Epidermal melanocyte (primary cell): ENCODE measurements around the gene PDZD7.

ENCODE experiments used
- DNase-seq: peaks from one replicate; pipeline ENCODE4 v3.0.0; 2011; ENCODE audit warnings: low spot score; ENCODE audit not compliant: insufficient read length

Gene PDZD7

DNA sequence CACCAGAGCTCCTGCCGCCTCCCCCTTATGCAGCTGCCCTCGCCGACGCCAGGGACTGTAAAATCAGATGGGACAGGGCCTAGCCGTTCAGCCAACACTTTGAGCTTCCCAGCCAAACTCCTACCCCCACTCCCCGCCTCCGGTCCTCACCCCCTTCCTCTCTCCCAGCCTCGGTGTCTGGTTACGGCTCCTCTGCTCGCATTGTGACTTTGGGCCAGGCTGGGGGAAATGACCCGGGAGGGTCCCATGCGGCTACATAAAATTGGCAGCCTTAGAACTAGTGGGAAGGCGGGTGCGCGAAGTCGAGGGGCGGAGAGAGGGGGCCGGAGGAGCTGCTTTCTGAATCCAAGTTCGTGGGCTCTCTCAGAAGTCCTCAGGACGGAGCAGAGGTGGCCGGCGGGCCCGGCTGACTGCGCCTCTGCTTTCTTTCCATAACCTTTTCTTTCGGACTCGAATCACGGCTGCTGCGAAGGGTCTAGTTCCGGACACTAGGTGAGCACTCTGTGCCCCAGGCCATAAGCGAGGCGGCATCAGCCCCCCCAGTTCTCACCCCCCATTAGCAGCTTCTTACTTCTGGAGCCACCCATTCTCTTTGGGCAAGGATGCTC lies 30.8 kb upstream of the PDZD7 start, which contains the start of gene KAZALD1:
Gene KAZALD1, plus strand, starts transcription at position 366 of the 608 bp plus-strand sequence. CDS start 604 bp downstream, outside the sequence.
- no peak for DNase-seq

DNA sequence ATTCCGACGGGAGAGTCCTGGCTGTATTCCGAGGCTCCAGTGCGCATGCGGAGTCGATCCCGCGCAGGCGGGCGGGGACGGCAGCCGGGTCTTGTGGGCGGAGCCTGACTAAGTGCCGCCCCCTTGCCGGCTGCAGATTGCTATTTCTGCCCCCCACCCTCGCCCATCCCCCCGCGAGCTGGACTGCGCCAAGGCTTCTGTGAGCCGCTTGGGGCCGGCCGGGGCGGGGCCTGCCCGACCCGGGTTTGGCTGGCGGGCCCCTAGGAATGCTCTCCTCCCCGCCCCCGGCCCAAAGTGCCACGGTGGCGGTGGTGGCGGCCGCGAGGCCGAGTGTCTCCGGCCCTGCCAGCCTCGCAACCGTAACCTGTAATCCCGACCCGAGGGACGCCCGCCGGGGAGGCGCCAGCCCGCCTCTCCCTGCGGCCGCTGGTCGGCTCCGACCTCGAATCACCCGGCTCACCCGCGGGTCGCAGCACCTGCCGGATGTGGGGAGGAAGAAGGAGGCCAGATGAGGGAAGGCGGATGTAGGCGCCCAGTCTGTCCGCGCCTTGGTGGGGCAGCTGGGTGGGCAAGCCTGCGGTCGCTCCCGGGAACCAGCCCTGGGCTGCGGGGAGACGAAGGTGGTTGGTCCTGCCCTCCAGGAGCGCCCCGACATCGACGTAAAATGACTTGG lies 30.2 kb upstream of the PDZD7 start:
- peak; percentile 97 for DNase-seq

DNA sequence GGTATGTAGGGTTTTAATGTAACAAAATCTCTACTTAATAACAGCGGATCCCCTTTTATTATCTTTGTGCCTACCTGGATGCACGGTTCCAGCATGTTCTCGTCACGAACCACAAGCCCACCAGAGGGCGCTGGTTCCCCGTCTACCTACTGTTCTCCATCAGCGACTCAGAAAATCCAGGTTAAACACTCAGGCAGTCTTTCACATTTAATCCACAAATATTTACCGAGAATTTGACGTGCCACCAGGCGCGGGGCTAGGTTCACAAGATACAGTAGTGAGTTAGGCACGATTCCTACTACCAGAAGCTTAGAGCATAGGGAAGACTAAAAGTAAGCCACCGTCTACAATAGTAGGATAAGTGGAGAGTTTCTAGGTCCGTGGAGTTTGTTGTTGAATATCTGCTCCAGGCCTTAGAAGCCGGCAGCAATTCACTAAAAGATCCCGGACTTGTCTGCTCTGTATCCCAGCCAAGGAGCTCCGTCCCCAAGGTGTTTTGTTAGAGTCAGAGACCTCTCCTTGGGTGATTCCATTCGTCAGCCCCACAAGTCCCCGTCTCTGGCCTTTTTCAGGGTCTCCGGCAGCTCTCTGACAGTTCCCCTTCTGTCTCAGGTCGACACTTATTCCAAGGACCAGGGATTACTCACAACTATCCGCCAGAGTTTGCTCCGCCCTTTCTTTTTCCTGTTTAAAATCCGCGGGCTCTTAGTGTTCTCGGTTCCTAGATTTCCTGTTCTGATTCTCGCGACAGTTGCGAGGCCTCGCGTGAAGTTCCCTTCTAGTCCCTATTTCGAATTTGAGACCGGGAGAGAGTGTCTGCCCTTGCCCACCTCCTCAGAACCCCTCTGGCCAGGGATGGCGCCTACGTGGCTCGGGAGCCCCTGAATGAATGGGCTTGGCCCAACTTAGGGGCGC lies 29.4 kb upstream of the PDZD7 start:
- DNase-seq, result peak; percentile 93

DNA sequence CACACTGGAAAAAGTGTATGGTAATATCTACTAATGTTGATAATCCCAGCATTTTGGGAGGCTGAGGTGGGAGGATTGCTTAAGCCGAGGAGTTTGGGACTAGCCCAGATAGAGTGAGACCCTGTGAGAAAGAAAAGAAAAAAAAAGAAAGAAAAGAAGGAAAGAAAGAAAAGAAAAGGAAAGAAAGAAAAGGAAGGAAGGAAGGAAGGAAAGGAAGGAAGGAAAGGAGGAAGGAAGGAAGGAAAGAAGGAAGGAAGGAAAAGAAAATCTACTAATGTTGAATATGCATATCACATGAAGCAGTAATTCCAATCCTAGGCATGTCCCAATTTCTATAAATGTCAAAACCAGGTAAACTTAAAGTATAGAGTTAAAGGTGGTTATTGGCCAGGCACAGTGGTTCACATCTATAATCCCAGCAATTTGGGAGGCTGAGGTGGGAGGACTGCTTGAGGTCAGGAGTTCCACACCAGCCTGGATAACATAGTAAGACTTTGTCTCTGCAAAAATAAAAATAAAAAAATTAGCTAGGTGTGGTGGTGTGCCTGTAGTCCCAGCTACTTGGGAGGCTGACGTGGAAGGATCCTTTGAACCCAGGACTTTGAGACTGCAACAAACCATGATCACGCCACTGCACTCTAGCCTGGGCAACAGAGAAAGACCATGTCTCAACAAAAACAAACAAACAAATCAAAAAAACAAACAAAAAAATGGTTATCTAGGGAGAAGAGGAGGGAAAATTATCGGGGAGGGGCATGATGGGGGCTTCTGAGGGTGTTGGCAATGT lies 25.6 kb upstream of the PDZD7 start:
- no peak for DNase-seq

DNA sequence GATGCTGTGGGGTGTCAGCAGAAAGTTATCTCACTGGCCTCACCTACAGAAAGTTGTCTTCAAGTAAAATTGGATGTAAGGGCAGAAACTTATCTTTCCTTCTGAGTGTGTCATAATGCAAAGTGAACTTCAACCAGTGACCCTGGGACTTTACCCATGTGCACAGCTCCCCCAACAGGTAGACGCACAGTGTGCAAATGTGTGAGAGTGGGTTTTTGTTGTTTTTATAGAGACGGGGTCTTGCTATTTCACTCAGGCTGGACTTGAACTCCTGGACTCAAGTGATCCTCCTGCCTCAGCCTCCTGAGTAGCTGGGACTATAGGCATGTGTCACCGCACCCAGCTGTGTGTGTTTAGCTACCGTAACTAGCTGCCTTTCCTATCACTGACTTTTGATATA lies 24.5 kb upstream of the PDZD7 start:
- DNase-seq, result no peak

DNA sequence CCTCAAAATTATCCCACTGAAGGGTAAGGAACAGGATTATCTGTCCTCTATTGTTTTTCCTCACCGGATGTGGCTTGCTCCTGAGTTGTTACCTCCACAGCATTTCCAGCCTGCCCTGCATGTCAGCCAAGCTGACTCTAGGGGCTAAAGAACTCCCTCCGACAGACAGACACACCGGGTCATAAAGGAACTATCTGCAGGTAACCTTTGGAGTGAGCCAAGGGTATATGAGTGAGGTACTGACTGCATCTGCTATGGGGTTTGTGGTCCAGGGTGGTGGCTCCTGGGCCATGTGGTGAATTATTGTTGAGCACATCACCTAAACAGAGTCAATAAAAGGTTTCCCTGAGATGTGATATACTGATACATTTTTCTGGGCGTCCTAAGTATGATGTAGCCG lies 23.9 kb upstream of the PDZD7 start:
- DNase-seq, result no peak

DNA sequence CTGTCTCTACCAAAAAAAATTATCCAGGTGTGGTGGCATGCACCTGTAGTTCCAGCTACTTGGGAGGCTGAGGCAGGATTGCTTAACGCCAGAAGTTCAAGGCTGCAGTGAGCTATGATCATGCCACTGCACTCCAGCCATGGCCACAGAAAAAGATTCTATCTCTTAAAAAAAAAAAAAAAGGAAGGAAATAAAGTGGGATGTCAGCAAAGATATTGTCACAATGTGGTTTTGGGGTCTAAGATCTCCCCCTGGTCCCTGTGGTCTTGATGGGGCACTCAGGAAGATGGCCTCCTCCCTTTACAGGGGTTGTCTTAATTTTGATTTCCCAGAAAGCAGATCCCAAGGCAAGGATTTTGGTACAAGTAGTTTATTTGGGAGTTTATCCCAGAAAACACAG lies 23.4 kb upstream of the PDZD7 start:
- DNase-seq, result no peak

DNA sequence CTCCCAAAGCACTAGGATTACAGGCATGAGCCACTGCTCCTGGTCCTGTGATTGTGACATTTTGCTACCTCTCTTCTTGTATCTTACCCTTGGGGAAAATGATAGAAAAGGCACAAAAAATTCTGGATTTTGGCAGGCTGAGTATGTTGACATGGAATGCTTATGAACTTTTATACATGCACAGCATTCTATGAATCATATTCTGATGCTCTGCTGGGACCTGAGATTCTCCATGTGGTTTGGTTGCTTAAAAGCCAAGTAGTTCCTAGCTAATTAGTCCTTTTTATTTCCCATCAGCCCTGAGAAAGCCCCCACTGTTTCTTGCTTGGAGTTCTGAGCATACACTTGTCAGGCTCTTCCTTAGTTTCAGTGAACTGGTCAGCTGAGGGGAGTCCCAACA lies 22.6 kb upstream of the PDZD7 start:
- DNase-seq, result no peak

DNA sequence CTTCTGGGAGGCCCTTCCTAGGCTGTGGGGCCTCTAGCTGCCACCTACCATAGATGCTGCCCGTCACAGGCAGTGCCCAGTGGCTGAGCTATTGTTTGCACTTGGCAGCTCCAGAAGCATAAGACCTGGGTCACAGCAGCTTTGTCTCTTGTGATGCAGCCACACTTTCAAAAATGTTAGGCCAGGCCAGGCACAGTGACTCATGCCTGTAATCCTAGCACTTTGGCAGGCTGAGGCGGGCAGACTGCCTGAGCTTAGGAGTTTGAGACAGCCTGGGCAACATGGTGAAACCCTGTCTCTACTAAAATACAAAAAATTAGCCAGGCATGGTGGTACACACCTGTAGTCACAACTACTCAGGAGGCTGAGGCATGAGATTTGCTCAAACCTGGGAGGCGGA lies 21.4 kb upstream of the PDZD7 start:
- no peak for DNase-seq

DNA sequence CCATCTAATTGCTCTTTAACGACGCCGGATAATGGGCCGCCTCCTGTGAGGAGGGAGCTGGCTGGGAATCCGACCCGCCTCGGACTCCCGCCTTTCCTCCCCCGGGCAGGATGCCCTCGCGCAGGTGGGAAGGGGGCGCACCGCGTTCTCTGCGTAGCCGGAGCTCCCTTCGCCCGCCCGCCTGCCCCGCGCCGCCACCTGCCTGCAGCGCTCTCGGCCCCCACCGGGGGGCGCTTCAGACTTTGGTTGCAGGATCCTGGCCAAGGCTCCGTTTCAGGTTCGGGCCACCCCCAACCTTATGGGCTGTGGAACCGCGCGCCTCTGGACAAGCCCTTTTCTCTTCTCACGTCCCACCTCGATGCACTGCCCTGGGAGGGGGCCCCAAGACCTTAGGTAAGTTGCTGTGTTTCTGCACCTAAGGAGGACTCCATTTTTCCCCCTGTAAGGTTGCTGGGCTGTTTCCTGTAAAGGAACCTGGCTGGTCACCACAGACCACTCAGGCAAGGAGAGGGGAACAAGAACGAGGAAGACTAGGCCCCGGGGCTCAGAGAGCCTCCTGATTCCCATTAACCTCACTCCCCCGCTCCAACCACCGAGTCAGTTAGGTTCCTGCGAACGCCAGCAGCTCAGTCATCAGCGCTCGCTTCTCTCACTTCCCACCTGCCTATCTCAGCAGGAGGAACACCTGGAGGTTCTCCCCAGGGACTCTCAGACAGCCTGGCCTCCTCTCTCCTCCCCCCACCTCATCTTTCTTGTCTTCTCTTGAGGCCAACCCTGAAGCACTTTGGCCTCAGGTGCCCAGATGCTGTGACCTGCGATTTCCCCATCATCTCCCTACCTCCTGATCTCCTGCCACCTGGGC lies 19.5 kb upstream of the PDZD7 start:
- DNase-seq, result peak; percentile 68

DNA sequence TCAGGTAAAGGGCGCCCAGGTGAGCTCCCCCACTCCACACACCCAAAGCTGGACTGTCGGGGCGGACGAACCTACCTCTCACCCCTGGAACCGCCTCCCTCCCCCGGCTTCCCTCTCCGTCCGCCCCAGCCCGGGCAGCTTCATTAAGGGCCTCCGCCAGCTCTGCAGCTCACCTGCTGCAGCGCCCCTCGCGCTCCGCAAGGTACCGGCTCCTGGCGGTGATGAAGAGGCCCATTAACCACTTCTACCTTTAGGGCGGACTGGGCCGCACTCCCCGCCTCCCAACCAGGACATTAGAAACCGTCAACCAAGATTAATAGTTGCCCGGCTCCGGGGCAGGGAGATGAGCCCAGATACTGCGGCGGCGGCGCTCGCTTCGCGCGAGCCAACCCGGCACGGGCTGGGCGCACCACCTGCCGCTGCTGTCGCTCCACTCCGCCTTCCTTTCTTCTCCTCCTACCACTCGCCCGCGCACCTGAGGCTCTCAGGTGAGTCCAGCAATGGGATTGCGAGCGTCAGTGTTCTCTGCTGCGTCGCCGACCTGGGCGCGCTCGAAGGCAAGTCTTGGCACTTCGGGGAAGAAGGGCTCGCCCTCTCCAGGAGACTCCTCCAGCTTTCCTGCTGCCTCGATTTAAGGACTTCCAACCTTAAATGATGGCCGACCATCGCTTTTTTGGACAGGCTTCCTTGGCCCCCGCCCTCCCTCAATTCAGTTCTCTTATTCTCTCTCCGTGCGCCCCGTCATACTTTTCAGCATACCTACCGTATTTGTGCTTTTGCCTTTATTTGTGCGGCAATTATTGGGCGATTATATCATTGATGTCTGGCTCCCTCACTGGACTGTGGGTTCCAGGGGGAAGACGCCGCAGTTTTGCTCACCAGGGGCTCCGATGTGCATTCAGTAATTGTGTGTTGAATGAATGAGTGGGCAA lies 17.3 kb upstream of the PDZD7 start:
- DNase-seq, result no peak

DNA sequence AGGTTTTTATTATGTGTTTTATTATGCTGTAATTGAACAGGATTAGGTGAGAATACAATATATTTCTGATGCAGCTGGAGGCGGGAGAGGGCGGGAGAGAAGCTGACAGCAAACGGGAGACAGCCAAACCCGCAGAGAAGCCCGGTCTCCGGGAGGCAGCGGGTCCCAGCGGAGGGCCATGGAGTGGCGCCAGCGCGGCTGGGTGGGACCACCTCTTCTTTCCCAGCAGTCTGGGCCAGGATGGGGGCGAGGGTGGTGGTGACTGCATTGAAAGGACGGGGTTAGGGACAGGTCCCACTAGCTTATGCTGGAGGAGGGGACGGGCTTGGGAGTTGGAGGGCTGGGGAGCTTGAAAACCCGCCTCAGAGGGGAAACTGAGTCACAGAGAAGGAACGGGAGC lies 16.3 kb upstream of the PDZD7 start:
- DNase-seq, result no peak

DNA sequence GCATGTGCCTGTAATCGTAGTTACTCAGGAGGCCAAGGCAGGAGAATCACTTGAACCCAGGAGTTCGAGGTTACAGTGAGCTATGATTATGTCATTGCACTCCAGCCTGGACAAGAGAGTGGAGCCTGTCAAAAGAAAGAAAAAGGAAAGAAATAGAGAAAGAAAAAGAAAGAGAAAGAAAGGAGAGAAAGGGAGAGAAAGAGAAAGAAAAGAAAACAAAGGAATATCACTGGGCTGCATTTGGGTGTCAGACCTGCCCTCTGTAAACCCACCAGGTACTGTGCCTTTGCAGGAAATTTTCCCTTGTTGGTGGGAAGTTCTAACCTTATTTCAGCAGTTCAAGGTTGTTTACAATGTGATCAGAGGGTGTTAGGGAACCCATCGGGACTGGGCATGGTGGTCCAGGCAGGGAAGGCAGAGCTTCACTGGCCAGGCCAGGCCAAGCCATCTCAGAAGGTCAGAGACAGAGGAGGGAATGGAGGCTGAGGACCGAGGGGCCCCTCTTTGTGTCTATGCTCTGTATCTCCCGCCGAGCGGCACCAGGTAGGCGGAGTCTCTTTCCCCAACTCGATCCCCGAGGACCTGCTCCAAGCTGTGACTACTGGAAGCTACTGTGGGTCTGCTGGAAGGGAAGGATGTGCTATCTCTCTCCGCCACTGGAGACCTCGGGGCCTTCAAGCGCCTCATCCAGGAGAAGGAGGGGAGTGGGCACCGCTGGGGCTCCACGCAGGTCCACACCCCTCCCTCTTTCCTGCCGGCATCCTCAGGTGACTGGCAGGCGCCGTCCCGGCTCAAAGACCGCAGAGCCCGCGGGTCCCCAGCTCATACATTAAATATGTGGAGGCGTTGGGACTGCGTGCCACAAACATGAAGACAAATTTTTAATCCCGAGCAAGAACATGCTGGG lies 15.7 kb upstream of the PDZD7 start:
- DNase-seq, result no peak

DNA sequence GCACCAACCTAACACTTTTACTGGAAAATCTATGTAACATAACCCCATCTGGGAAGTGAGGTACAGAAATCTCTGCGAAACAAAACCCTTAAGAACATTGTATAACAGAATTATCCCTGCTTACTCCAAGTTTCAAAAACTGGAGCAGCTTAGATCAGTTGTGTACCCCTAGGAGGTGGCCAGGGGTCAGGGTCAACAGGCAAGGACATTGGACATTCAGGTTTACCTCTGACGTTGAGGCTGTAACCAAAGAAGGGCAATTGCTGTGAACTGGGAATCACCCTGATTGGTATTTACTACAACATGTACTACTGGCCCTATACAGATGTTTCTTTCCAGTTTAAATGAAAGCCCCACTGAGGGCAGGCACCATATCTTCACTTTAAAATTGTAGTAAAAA lies 13.2 kb upstream of the PDZD7 start:
- DNase-seq, result no peak

DNA sequence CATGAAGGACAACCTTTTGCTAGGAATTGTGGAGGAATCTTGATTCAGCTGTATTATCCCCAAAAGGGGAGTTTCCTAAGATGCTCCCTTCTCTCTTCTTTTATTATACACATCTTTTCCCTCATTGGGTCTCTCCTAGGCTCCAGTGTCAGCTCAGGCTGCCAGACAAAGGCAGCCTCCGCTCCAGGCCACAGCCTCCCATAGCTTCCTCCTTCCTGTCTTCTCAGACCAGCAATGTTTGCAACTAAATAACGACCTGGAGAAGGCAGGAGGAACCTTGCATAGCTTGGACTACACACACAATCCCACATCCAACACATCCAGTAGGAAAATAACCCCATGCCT lies 12.4 kb upstream of the PDZD7 start:
- DNase-seq, result peak; percentile 27

DNA sequence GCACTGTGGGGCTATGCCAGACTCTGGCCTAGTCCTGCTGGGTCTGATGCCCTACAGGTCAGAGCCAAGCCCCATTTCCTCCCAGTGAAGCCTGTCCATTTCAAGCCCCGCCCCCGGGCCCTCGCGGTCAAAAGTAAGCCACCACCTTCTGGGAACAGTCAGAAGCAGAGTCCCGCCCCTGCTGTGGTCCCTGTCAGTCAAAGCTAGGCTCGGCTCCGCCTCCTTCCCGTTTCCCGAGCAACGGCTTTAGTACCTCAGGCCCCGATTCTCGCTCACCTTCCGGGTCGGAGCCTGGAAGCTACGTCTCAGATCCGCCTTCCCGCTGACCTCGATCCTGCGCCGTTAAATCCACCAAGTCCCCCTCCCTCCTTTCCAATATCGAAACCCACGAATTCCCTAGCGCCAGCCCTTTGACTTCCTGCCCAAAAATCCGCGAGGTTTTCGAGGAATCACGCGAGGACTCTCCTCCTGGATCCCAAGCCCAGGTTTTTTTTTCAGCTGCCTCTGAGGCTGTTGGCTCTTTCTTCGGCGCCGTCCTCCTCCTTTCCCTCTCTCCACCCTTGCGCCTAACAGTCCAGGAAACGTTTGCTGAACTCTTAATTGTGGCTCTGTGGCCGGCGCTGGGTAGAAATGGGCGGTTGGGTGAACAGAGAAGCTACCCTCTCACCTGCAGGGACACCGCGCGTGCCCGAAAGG lies 11.9 kb upstream of the PDZD7 start:
- peak; percentile 95 for DNase-seq

DNA sequence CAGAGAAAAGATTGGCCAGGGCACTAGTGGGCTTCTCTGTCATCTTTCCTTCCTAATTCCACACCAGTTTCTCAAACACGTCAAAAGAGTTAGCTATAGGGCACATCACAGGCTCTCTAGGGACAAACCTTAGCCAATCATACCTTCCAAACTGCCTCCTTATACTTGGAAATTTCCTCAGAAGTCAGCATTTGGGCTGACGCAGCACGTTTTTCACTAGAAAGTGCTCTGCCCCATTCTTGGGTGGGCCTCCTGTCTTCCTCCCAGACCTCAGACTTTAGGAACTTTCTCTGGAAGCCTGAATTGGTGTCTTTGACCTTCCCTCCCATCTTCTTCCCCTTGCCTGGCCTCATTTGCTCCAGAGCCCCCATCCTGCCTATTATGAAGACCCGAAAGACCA lies 11.2 kb upstream of the PDZD7 start:
- peak; percentile 3 for DNase-seq

DNA sequence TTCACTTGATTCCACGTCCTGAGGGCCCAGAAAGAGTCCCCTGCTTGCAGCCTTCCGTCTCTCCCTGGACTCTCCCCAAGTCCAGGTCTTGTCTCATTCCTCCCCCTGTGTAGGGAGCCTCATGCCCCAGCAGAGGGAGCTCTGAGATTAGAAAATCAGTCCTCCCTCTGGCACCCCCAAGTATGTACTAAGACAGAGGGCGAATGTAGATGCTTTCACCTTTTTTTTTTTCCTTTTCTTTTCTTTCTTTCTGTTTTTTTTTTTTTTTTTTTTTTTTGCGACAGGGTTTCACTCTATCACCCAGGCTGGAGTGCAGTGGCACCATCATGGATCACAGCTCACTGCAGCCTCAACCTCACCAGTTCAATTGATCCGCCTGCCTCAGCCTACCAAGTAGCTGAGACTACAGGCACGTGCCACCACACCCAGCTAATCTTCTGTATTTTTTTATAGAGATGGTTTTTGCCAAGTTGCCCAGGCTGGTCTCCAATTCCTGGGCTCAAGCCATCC lies 10.4 kb upstream of the PDZD7 start:
- DNase-seq, result peak; percentile 80
